Endothelial cell (in vitro differentiated cells): ENCODE results near the gene PPM1H. TPM values are rescaled to one million over a fixed set of nuclear protein-coding genes. Genes with fewer than 3 reads are reported as not detected.
A peak's percentile ranks its signal among the peaks of the same experiment; 100 is the strongest.

Source experiments
- DNase-seq: peaks from one replicate; pipeline ENCODE4 v3.0.0; 2021; ENCODE audit warnings: low spot score
- H3K27ac Mint-ChIP-seq: one replicate; pipeline ENCODE4 v1.8.0; 2021; ENCODE audit warnings: mixed read lengths, inconsistent platforms; ENCODE audit not compliant: unreplicated experiment
- H3K27me3 Mint-ChIP-seq: one replicate; pipeline ENCODE4 v1.8.0; 2021; ENCODE audit warnings: mild to moderate bottlenecking, moderate library complexity, mixed read lengths, inconsistent platforms; ENCODE audit not compliant: unreplicated experiment
- H3K36me3 Mint-ChIP-seq: one replicate; pipeline ENCODE4 v1.8.0; 2021; ENCODE audit warnings: mild to moderate bottlenecking, low read depth, mixed read lengths, inconsistent platforms; ENCODE audit not compliant: unreplicated experiment
- H3K4me1 Mint-ChIP-seq: one replicate; pipeline ENCODE4 v1.8.0; 2021; ENCODE audit warnings: mild to moderate bottlenecking, mixed read lengths, inconsistent platforms; ENCODE audit not compliant: unreplicated experiment
- H3K4me3 Mint-ChIP-seq: one replicate; pipeline ENCODE4 v1.8.0; 2021; ENCODE audit warnings: mild to moderate bottlenecking, mixed read lengths, inconsistent platforms; ENCODE audit not compliant: unreplicated experiment
- H3K9me3 Mint-ChIP-seq: one replicate; pipeline ENCODE4 v1.8.0; 2021; ENCODE audit warnings: mixed read lengths, inconsistent platforms; ENCODE audit not compliant: unreplicated experiment
- total RNA-seq: library from RNA; stranded (reverse); fragmentation: NEBNext Ultra II Directional; extraction: Animal tissue kit (Norgen Biotek cat#: 25700); gene quantifications from one replicate; pipeline ENCODE4 v1.2.1, GENCODE V29; 2021; ENCODE audit not compliant: unreplicated experiment
- TF ChIP-seq, protein P1 (sequence below): fragments of 200-600 bp; sonication (generic); IDR thresholded peaks from one replicate; pipeline ENCODE4 v1.5.0; 2021; ENCODE audit warnings: antibody characterized with exemption; ENCODE audit not compliant: unreplicated experiment

PPM1H gene
- total RNA-seq, 1 donor from 2014 or later, result 71.8 TPM

- TF ChIP-seq, protein P1, sequence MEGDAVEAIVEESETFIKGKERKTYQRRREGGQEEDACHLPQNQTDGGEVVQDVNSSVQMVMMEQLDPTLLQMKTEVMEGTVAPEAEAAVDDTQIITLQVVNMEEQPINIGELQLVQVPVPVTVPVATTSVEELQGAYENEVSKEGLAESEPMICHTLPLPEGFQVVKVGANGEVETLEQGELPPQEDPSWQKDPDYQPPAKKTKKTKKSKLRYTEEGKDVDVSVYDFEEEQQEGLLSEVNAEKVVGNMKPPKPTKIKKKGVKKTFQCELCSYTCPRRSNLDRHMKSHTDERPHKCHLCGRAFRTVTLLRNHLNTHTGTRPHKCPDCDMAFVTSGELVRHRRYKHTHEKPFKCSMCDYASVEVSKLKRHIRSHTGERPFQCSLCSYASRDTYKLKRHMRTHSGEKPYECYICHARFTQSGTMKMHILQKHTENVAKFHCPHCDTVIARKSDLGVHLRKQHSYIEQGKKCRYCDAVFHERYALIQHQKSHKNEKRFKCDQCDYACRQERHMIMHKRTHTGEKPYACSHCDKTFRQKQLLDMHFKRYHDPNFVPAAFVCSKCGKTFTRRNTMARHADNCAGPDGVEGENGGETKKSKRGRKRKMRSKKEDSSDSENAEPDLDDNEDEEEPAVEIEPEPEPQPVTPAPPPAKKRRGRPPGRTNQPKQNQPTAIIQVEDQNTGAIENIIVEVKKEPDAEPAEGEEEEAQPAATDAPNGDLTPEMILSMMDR, result no peak
- H3K27me3 Mint-ChIP-seq, result peaks cover 3% of the 10 kb centered on the region
- H3K9me3 Mint-ChIP-seq, result no peaks in the 10 kb centered on the region
- DNase-seq, result no peak
- peaks cover 10% of the 10 kb centered on the region for H3K4me1 Mint-ChIP-seq
- H3K27ac Mint-ChIP-seq, result peak overlapping the region; percentile 42
- H3K4me3 Mint-ChIP-seq, result no peak overlapping the region
- peaks cover 26% of the 10 kb centered on the region for H3K36me3 Mint-ChIP-seq
Observed at GRCh38 chr12:62714774-62715721, 219.9 kb downstream of the PPM1H start.

GRCh38 chr12:62714181-62714773 lies 220.7 kb downstream of the PPM1H start:
- no peak overlapping the region for H3K4me3 Mint-ChIP-seq
- H3K27ac Mint-ChIP-seq, result no peak overlapping the region
- no peaks in the 10 kb centered on the region for H3K9me3 Mint-ChIP-seq
- peaks cover 28% of the 10 kb centered on the region for H3K36me3 Mint-ChIP-seq
- H3K4me1 Mint-ChIP-seq, result peaks cover 13% of the 10 kb centered on the region
- TF ChIP-seq, protein P1, result no peak
- no peak for DNase-seq
- H3K27me3 Mint-ChIP-seq, result peaks cover 3% of the 10 kb centered on the region

- H3K4me1 Mint-ChIP-seq, result peaks cover 13% of the 10 kb centered on the region
- TF ChIP-seq, protein P1, result no peak
Observed at GRCh38 chr12:62713723-62714122, 221.2 kb downstream of the PPM1H start.

DNA sequence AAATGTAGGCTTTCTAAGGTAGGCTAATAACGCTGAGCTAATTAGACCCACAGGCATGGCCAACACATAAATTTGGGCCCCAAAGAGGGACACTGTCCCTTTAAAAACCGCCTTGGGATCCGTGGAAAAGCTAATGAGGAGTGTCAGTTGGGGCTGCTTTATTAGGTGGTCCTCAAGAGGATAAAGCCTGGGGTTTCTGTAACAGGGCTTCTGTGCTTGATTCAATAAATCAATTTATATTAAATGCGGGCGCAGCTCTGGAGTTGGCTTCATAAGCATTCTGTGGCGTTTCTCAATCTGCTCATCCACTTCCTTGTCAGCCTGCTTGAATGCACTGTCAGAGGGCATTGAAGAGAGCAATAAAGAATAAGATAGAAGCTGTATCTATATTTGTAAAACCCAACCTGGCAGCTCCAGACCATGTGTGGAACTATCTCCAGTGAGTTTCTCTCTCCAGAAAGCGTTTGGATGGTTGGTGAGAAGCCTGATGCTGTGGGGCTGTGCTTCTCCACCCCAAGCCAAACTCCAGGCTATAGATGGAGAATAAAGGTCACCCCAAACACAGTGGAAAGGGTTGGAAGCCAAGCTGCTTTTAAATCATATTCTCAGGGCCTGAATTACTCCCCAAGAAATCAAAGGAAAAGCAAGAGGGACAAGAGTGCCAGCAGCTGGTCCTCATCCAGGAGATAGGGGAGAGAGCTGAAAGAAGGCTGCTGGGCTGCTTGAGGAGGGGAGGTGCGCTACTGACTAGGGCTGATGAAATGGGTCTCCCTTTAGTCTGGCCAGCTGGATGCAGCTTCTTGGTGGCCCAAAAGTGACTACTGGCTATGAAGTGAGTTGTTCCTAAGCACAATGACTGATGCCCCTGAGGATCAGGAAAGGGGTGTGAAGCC lies 222.0 kb downstream of the PPM1H start:
- no peaks in the 10 kb centered on the region for H3K9me3 Mint-ChIP-seq
- H3K27ac Mint-ChIP-seq, result no peak overlapping the region
- no peak for DNase-seq
- TF ChIP-seq, protein P1, result no peak
- H3K4me1 Mint-ChIP-seq, result peaks cover 13% of the 10 kb centered on the region
- peaks cover 3% of the 10 kb centered on the region for H3K27me3 Mint-ChIP-seq
- no peak overlapping the region for H3K4me3 Mint-ChIP-seq
- H3K36me3 Mint-ChIP-seq, result peaks cover 28% of the 10 kb centered on the region

More at GRCh38 chr12:62713723-62714122, 221.2 kb downstream of the PPM1H start:
- H3K36me3 Mint-ChIP-seq, result peaks cover 32% of the 10 kb centered on the region
- no peak overlapping the region for H3K4me3 Mint-ChIP-seq
- H3K27me3 Mint-ChIP-seq, result peaks cover 3% of the 10 kb centered on the region
- H3K27ac Mint-ChIP-seq, result no peak overlapping the region
- DNase-seq, result no peak
- no peaks in the 10 kb centered on the region for H3K9me3 Mint-ChIP-seq
